Breast epithelium (tissue), 4 donors: Measurements from ENCODE around the gene CARS2. TPM values are rescaled to one million over a fixed set of nuclear protein-coding genes. Genes with fewer than 3 reads are reported as not detected.

Source experiments
- DNase-seq, 2 donors: peaks; one replicate each; pipeline ENCODE4 v3.0.0-alpha.2; 2019; ENCODE audit warnings: low spot score in 2 of 2
- H3K27ac ChIP-seq, 2 donors: fragments of 200-600 bp; sonication (generic) in 1 of 2; one replicate each; pipeline ENCODE4 v1.5.1; 2016 to 2019; ENCODE audit warnings: mild to moderate bottlenecking in 1 of 2
- H3K27me3 ChIP-seq, 2 donors: fragments of 200-600 bp; sonication (generic) in 1 of 2; one replicate each; pipeline versions ENCODE4 v1.5.1 to v1.6.0; 2017 to 2019; ENCODE audit warnings: control low read depth in 1 of 2, mild to moderate bottlenecking in 1 of 2
- H3K36me3 ChIP-seq: fragments of 200-600 bp; one replicate; pipeline ENCODE4 v1.5.1; 2019
- H3K4me1 ChIP-seq, 2 donors: fragments of 200-600 bp; sonication (generic); one replicate each; pipeline ENCODE4 v1.5.1; 2016 to 2019; ENCODE audit warnings: control low read depth in 1 of 2
- H3K4me3 ChIP-seq, 3 donors: fragments of 200-600 bp; sonication (generic); 1 replicate in 2 of 3; 2 replicates in 1 of 3; pipeline ENCODE4 v1.5.1; 2016 to 2019; ENCODE audit warnings: mild to moderate bottlenecking in 3 of 3, moderate library complexity in 2 of 3
- H3K9me3 ChIP-seq, 2 donors: fragments of 200-600 bp; sonication (generic) in 1 of 2; one replicate each; pipeline ENCODE4 v1.5.1; 2016 to 2019; ENCODE audit warnings: control low read depth in 1 of 2
- POLR2A ChIP-seq: fragments of 450-650 bp; IDR thresholded peaks from one replicate; pipeline ENCODE4 v1.6.1; 2016; ENCODE audit warnings: antibody characterized with exemption, mild to moderate bottlenecking, moderate library complexity
- POLR2AphosphoS5 ChIP-seq, 3 donors: sonication (generic); formaldehyde crosslinking; IDR thresholded peaks; one replicate each; pipeline ENCODE4 v1.6.1; 2017; ENCODE audit warnings: antibody characterized with exemption in 3 of 3
- intact Hi-C: fragments of 100-400 bp; cut with DNase I; formaldehyde crosslinking; loops from one replicate; pipeline ENCODE4 v1.15.1; 2023; ENCODE audit warnings: low total_unique reads
- total RNA-seq, 3 donors: library from RNA; depleted of rRNA; stranded (reverse); fragments of >200 nt; gene quantifications; one replicate each; pipeline ENCODE4 v1.1.0, GENCODE V29; 2016
- TF ChIP-seq, protein P1 (sequence below), 3 donors: fragments of 450-650 bp; IDR thresholded peaks; one replicate each; pipeline ENCODE4 v1.5.1; 2016 to 2017; ENCODE audit warnings: antibody characterized with exemption in 3 of 3, mild to moderate bottlenecking in 3 of 3, moderate library complexity in 3 of 3

Gene CARS2
- total RNA-seq, 3 donors from 2014 or later, result 59.8 to 79.8 (median 61.6) TPM

DNA sequence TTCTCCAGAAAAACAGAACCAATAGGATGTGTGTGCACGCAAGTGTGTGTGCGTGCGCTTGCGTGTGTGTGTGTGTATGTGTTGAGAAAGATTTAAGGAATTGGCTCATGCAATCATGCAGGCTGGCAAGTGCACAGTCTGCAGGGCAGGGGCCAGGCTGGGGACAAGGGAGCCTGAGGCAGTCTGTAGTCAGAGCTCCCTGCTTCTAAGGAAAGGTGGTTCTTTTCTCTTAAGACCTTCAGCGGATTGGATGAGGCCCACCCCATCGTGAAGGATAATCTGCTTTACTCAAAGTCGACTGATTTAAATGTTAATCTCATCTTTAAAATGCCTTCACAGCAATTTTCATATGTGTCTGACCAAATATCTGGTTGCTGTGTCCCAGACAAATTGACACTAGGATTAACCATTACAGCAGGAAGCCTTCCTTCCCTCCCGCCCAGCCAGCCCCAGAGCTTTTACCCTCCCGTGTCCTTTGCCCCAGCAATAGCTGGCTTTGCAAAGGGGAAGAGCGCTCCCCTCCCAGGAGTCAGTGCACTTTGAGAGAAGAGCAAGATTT, 105.6 kb downstream of the CARS2 start:
- no peaks in the 10 kb centered on the region for H3K9me3 ChIP-seq
- H3K27me3 ChIP-seq, result no peaks in the 10 kb centered on the region
- intact Hi-C loops, result no loop called here
- no peaks in the 10 kb centered on the region for H3K4me1 ChIP-seq
- no peak for DNase-seq
- H3K4me3 ChIP-seq, result no peak overlapping the region
- TF ChIP-seq POLR2A (no peak), POLR2AphosphoS5 (IDR thresholded peaks at IDR 0.05) (no peak)
- TF ChIP-seq, protein P1, sequence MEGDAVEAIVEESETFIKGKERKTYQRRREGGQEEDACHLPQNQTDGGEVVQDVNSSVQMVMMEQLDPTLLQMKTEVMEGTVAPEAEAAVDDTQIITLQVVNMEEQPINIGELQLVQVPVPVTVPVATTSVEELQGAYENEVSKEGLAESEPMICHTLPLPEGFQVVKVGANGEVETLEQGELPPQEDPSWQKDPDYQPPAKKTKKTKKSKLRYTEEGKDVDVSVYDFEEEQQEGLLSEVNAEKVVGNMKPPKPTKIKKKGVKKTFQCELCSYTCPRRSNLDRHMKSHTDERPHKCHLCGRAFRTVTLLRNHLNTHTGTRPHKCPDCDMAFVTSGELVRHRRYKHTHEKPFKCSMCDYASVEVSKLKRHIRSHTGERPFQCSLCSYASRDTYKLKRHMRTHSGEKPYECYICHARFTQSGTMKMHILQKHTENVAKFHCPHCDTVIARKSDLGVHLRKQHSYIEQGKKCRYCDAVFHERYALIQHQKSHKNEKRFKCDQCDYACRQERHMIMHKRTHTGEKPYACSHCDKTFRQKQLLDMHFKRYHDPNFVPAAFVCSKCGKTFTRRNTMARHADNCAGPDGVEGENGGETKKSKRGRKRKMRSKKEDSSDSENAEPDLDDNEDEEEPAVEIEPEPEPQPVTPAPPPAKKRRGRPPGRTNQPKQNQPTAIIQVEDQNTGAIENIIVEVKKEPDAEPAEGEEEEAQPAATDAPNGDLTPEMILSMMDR (IDR thresholded peaks at IDR 0.05), result no peak
- H3K36me3 ChIP-seq, result no peaks in the 10 kb centered on the region
- H3K27ac ChIP-seq, result no peak overlapping the region

DNA sequence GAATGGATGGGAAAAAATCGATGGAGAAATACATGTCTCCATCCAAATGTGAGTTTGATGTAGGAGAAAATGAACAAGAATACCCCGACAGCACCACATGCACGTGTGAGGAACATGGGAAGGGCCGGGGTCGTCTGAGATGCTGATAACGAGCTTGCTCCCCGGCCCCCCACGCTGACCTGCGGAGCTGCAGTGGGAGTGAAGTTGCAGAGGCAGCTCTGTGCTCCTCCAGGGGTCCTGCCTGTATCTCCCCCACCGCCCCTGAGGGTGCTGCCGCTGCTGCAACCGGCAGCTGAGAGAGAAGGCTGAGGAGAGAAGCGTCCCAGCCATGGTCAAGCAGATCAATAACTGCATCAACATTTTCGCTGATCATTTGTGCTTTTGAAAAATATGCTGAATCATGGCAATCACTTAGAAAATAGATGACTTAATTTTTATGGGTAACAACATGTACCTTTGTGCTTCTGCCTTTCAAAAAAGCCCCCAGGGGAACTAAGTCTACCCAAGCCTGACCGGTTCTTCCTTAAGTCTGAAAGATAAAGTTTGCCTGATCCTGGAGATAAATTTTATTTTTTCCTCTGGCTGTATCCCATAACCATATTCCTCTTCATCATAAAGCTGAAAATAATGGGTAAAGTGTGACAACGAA, 108.8 kb downstream of the CARS2 start:
- Histone ChIP-seq H3K9me3 (no peaks in the 10 kb centered on the region), H3K27me3 (no peaks in the 10 kb centered on the region), H3K27ac (no peak overlapping the region), H3K36me3 (no peaks in the 10 kb centered on the region), H3K4me3 (no peak overlapping the region), H3K4me1 (no peaks in the 10 kb centered on the region)
- intact Hi-C loops, result no loop called here
- TF ChIP-seq, protein P1 (IDR thresholded peaks at IDR 0.05), result no peak
- TF ChIP-seq POLR2A, result no peak
- TF ChIP-seq POLR2AphosphoS5 (IDR thresholded peaks at IDR 0.05), result no peak
- no peak for DNase-seq

DNA sequence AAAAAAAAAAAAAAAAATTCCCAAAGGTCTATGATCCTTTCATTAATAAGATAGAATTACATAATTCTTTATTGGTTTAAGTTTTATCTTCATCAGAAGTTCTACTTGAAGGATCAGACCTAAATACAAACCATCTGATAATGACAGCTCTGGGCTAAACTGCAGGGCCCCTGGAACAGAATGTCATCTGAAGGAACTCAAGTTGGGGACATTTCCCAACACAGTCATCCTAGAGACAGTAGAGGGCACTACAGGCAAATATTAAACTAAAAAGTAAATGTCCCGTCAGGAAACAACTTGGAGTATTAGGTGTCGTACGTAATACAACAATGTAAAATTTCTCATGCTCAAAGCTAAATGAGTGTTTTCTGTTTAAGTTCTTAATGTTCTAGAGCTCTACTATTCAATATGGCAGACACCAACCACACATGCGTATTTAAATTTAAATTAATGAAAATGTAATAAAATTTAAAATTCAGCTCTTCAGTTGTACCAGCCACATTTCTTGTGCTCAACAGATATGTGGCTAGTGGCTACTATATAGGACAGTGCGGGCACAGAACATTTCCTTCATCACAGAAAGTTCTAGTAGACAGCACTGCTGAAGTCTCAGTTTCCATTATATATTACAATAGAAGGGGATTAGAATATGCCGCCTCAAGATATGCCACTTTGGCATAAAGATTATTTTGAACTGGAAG, 112.3 kb downstream of the CARS2 start:
- no peak for DNase-seq
- TF ChIP-seq POLR2A (no peak), POLR2AphosphoS5 (IDR thresholded peaks at IDR 0.05) (no peak)
- TF ChIP-seq, protein P1 (IDR thresholded peaks at IDR 0.05), result peak; percentile 36 to 73 (median 70)
- H3K4me1 ChIP-seq, result no peaks in the 10 kb centered on the region
- intact Hi-C loops, result no loop called here
- no peaks in the 10 kb centered on the region for H3K36me3 ChIP-seq
- H3K27ac ChIP-seq, result no peak overlapping the region
- H3K4me3 ChIP-seq, result no peak overlapping the region
- no peaks in the 10 kb centered on the region for H3K9me3 ChIP-seq
- no peaks in the 10 kb centered on the region for H3K27me3 ChIP-seq

DNA sequence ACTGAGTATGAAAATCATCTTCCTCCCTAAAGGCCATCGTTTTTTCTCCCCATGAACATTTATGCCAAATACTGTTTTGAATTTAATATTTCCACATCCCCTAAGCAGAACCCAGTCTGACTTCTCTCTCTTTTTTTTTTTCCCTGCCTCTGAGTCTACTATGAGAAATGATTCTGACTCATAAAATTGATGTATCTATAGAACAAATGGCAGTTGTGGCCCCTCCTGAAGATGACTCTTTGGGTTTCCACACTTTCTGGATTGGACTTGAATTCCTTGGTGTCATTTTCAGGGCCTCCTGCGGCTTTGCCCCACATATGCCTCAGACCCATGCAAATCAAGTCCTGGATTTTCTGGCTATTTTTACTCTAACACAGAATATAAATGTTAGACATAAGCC, 113.3 kb downstream of the CARS2 start:
- intact Hi-C loops, result no loop called here
- no peak for TF ChIP-seq POLR2A
- TF ChIP-seq, protein P1 (IDR thresholded peaks at IDR 0.05), result no peak
- TF ChIP-seq POLR2AphosphoS5 (IDR thresholded peaks at IDR 0.05), result no peak
- no peaks in the 10 kb centered on the region for H3K36me3 ChIP-seq
- no peaks in the 10 kb centered on the region for H3K4me1 ChIP-seq
- no peak for DNase-seq
- H3K9me3 ChIP-seq, result no peaks in the 10 kb centered on the region
- no peak overlapping the region for H3K4me3 ChIP-seq
- H3K27me3 ChIP-seq, result no peaks in the 10 kb centered on the region
- H3K27ac ChIP-seq, result no peak overlapping the region

Other genes starting within 250 kb of the CARS2 start
- 10 to 100 TPM; 25.8 to 33.4 (median 30.0) TPM for gene RAB20, start 144.4 kb downstream of the CARS2 start, total RNA-seq
- 10 to 100 TPM; 23.4 to 34.8 (median 32.1) TPM for gene NAXD, start 90.6 kb downstream of the CARS2 start, total RNA-seq
- gene ING1, start 7.6 kb upstream of the CARS2 start, total RNA-seq, result 10 to 100 TPM; 21.0 to 26.1 (median 26.1) TPM
- 100 to 1,000 TPM; 133 to 206 (median 193) TPM for gene ANKRD10, start 209.0 kb upstream of the CARS2 start, total RNA-seq